Left renal cortex interstitium (tissue), 4 donors: Measurements from ENCODE around the gene DUSP16. TPM values are rescaled to one million over a fixed set of nuclear protein-coding genes. Genes with fewer than 3 reads are reported as not detected.

Experiments
- DNase-seq, 4 donors: peaks; one replicate each; pipeline ENCODE4 v3.0.0-alpha.2; 2013; ENCODE audit warnings: low read depth in 4 of 4, low spot score in 2 of 4, missing footprints in 1 of 4
- polyA plus RNA-seq, 4 donors: library from polyadenylated mRNA; unstranded; fragments of 120-200 nt; gene quantifications; one replicate each; pipeline ENCODE4 v1.2.1, GENCODE V29; 2013; ENCODE audit not compliant: insufficient read length in 4 of 4

DUSP16 gene
- polyA plus RNA-seq, 4 donors: 23.8 to 27.7 (median 25.7) TPM

DNA sequence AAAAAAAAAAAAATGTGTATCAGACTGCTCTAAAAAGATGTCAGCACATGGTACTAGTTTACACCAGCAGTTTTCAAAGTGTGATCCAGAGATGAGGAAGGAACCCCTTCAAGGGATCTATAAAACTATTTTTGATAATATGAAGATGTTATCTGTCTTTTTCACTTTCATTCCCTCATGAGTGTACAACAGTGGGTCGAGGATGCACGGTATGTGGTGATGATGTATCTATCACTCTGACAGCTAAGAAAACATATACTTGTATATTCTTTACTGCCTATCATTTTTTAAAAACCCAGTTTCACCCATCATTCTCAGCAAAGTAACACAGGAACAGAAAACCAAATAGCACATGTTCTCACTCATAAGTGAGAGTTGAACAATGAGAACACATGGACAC lies 12.4 kb downstream of the DUSP16 start:
- no peak for DNase-seq

DNA sequence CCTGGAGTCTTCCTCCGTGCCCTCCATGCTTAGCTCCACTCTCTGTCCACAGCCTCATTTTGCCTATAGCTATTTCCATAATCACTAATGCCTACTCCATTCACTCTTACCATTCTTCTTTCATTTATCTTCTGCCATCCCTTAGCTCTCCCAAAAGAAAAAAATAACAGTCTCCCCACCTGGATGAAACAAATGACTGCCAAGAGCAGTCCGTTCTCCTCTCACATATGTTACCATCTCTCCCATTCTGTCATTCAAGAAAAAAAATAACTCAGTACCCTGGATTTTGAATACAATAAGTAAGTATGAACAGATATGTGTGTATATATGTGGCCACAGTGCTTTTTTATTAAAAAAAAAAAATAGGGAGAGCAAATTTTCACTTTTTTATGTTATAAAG lies 13.2 kb downstream of the DUSP16 start:
- no peak for DNase-seq

DNA sequence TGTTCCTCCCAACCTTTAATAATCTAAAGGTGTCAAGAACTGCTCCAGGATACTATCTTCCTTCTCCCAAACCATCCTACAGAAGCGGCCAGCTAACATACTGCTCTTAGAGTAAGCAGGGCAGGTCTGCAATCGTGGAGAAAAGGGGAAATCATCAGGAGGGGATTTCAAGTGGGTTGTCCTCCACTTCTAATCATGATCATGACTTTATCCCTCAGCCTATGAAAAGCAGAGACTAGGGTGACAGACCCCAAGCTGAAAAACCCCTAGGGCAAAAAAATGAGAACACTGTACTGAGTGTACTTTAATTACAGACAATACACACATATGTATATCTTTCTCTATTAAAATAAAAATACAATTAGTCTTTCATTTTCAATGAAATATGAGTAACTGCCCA lies 13.9 kb downstream of the DUSP16 start:
- DNase-seq: no peak

- DNase-seq: no peak
Measured at GRCh38 chr12:12546314-12546772, 16.3 kb downstream of the DUSP16 start.

GRCh38 chr12:12543959-12544358 lies 18.7 kb downstream of the DUSP16 start:
- DNase-seq: no peak

GRCh38 chr12:12542964-12543363 lies 19.7 kb downstream of the DUSP16 start:
- DNase-seq: no peak

DNA sequence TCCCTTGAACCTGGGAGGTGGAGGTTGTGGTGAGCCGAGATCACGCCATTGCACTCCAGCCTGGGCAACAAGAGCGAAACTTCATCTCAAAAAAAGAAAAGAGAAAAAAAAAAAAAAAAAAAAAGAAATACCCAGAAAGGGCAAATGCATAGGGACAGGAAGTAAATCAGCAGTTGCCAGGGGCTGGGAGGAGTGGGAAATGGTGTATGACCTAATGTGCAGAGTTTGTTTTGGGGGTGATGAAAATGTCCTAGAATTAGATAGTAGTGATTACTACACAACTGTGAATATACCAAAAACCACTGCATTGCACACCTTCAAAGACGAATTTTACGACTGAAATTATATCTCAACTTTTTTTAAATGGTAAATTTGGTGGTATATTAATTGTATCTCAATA lies 20.4 kb downstream of the DUSP16 start:
- no peak for DNase-seq

DNA sequence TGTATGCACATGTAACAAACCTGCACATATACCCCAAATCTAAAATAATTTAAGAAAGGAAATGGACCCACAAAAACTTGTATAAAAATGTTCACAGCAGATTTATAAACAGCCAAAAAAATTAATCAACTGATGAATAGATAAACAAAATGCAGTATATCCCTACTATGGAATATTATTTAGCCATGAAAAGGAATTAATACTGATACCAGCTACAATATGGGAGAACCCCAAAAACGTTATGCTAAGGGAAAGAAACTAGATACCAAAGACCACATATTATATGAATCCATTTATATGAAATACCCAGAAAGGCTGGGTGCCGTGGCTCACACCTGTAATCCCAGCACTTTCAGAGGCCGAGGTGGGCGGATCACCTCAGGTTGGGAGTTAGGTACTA lies 20.9 kb downstream of the DUSP16 start:
- no peak for DNase-seq

DNA sequence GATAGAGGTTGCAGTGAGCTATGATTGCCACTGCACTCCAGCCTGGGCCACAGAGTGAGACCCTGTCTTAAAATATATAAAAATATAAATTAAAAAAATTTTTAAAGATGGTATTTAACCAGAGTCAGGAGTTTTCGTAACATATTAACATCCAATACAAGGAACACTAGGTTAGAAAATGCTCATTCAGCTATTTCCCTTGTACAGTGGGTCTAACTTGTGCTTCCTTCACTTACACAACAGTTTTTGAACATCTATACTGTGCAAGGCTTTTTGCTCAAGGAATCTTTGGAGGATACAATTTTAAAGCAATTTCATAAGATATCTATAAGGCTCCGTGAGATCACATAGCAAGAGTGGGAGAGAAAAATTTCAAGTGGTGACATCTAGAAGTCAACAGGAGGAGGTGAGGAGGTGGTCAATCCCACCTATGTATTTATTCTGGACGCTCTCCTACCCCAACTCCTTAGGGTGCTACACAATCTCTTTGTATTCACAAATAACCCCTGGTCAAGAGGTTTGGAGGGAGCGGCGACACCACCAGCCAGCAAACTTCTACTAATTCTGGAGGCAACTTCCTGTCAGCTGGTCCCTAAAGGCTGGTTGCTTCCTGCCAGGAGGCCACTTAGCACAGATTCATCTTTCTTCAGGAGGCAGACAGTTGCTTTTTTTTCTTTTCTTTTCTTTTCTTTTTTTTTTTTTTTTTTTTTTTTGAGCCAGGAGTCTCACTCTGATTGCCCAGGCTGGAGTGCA lies 22.2 kb downstream of the DUSP16 start:
- no peak for DNase-seq

- DNase-seq: no peak
Measured at GRCh38 chr12:12539028-12539810, 23.4 kb downstream of the DUSP16 start.

DNA sequence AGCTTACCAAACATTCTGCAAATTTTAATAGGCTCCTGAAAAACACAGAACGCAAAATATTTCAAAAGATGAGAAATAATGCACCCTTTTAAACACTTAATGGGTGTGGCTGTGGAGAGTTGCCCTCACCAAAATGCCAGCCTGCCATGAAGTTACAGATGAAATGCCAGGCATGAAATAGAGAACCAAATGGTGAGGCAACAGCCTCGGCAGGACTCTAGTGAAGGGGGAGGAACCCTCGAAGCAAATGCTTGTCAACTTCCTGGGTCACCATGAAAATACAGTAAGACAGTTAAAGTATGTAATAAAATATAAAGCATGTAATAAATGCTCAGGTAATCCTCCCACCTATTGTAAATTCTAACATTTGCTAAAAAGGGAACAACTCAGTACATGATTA lies 24.1 kb downstream of the DUSP16 start:
- DNase-seq: no peak

DNA sequence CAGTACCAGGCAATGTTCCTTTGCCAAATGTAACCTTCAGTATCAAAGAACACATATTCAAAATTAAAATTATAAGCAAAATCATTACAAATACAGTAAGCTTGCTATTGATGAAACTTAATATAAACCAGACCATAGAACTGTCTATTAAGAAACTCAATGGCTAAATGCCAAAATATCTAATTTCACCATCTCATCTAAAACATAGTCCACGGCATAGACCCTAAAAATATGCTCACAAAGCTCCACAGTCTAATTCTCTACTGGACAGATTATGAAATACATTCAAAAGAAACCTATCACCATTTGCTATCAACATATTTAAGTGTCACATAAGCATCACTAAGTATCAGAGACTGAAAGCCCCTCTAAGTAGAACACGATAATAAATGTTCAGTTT lies 25.2 kb downstream of the DUSP16 start:
- no peak for DNase-seq

- DNase-seq: no peak
Measured at GRCh38 chr12:12534975-12535374, 27.7 kb downstream of the DUSP16 start.

- DNase-seq: no peak
Measured at GRCh38 chr12:12534166-12534866, 28.3 kb downstream of the DUSP16 start.

- peak in 3 of 4 donors; percentile 9 to 37 (median 17) for DNase-seq
Measured at GRCh38 chr12:12533238-12533829, 29.3 kb downstream of the DUSP16 start.

GRCh38 chr12:12531194-12531593 lies 31.5 kb downstream of the DUSP16 start:
- DNase-seq: no peak

DNA sequence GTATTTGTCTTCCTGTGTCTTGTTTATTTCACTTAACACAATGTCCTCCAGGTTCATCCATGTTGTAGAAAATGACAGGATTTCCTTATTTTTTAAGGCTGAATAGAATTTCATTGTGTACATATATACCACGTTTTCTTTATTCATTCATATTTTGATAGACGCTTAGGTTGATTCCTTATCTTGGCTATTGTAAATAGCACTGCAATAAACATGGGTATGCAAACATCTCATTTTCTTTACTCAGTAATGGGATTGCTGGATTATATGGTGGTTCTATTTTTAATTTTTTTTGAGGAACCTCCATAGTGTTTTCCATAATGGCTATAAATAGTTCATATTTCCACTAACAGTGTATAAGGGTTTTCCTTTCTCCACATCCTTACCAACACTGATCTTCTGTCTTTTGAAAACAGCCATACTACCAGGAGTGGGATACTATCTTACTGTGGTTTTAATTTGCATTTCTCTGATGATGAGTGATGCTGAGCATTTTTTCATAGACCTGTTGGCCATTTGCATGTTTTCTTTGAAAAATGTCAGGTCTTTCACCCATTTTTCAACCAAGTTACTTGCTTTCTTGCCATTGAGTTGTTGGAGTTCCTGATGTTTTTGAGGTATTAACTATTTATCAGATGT lies 32.8 kb downstream of the DUSP16 start:
- no peak for DNase-seq

GRCh38 chr12:12528361-12529270 lies 34.0 kb downstream of the DUSP16 start:
- no peak for DNase-seq

DNA sequence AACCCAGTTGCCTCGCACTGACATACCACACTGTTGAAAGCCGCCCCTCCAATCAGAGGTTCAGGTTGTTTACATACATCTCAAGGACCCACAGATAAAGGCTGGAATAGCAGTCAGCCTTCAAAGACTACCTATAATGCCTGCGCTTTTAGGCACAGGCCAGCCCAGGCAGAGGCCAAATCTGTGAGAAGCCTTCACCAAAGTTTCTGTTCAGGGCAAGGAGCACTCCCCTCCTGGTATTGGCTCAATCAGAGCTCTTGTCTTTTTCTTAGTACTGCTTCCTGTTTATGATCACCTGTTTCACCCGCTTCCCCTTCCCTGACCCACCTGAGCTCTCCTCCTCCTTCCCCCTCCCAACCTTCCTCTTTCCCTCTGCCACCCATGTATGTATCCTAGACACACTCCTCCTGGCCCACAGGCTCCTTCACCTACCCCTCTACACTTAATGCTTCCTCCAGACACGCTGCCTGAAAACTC lies 34.8 kb downstream of the DUSP16 start:
- DNase-seq: no peak
